Erythroblast (primary cell): ENCODE results near the gene C2CD4D.

ENCODE experiments used
- GATA1 ChIP-seq: IDR thresholded peaks from 2 replicates; pipeline ENCODE4 v1.6.1; 2011; ENCODE audit warnings: low read depth, mild to moderate bottlenecking, control low read depth, low read length, moderate library complexity
- POLR2A ChIP-seq: IDR thresholded peaks from 2 replicates; pipeline ENCODE4 v1.6.1; 2011; ENCODE audit warnings: mild to moderate bottlenecking, low read length

DNA sequence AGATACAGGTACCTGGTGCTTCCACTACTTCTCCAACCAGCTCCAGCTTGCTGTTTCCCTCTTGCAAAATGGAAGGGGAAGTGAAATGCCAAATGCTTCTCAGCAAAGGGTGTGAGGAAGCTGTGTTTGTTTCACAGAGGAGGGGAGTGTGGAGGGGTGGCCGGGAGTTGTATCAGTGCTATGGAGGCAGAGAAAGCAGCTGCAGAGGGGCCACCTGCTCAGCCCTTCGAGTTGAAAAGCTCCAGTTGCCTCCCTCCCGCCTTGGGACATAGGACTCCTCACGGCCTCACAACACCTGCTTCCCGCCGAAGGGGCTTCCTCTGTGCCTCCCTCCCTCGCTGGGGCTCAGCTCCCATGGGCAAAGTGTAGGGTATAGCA, 22.3 kb downstream of the C2CD4D start:
- TF ChIP-seq POLR2A (no peak), GATA1 (no peak)
